Choroid plexus epithelial cell (primary cell): ENCODE measurements around the gene PAWR.

Source experiments
- DNase-seq: peaks from one replicate; pipeline ENCODE4 v3.0.0-alpha.2; 2010; ENCODE audit warnings: low read depth
- H3K4me3 ChIP-seq: 2 replicates; pipeline ENCODE4 v1.5.1; 2011; ENCODE audit warnings: low read depth, mild to moderate bottlenecking, control low read depth, low read length, moderate library complexity
- TF ChIP-seq, protein P1 (sequence below): conservative IDR thresholded peaks from 2 replicates; pipeline ENCODE4 v1.5.1; 2011; ENCODE audit warnings: low read depth, mild to moderate bottlenecking, control low read depth, inconsistent platforms, low read length, moderate library complexity

Gene PAWR

DNA sequence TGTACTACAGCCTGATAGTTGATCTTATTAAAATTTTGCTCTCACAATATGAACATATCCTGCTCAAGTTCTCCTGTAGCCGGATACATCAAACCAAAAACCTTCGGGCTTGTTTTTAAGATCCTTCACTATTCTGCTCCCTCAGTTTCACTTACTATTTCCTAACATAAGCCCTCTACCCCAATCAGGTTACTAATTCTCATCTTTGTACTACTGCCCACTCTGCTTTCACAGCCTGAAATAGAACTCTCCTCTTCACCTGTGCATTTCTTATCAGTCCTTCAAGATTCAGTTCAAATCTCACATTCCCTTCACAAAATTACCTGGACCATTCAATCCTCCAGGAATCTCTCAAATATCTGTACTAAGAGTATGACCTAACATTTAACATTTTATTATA is 14.2 kb downstream of the PAWR start:
- H3K4me3 ChIP-seq: no peak overlapping the region
- no peak for DNase-seq
- TF ChIP-seq, protein P1, sequence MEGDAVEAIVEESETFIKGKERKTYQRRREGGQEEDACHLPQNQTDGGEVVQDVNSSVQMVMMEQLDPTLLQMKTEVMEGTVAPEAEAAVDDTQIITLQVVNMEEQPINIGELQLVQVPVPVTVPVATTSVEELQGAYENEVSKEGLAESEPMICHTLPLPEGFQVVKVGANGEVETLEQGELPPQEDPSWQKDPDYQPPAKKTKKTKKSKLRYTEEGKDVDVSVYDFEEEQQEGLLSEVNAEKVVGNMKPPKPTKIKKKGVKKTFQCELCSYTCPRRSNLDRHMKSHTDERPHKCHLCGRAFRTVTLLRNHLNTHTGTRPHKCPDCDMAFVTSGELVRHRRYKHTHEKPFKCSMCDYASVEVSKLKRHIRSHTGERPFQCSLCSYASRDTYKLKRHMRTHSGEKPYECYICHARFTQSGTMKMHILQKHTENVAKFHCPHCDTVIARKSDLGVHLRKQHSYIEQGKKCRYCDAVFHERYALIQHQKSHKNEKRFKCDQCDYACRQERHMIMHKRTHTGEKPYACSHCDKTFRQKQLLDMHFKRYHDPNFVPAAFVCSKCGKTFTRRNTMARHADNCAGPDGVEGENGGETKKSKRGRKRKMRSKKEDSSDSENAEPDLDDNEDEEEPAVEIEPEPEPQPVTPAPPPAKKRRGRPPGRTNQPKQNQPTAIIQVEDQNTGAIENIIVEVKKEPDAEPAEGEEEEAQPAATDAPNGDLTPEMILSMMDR: no peak

DNA sequence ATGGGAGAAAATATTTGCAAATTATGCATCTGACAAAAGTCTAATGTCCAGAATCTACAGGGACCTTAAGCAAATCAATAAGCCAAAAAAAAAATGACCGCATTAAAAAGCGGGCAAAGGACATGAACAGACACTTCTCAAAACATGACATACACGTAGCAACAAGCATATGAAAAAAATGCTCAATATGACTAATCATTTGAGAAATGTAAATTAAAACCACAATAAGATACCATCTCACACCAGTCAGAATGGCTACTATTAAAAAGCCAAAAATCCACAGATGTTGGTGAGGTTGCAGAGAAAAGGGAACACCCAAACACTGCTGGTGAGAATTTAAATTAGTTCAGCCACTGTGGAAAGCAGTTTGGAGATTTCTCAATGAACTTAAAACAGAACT is 16.1 kb downstream of the PAWR start:
- DNase-seq: peak; percentile 55
- TF ChIP-seq, protein P1: no peak
- H3K4me3 ChIP-seq: no peak overlapping the region

DNA sequence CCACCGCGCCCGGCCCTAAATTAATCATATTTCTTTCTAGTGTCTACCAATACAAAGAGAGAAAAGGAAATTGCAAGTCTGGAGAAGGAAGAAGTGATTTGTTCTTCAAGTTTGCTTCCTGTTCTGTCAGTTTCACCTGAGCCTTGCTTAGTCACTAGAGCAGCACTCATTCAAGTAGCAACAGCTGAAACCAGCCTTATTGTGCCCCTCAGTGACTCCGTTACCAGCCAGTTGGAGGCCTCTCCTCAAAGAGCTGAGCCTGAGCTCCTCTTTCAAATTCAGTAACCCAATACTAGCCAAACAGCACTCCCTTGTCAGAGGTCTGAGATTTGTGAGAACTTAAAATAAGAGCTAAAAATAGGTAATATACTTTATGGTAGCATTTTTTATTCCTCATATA is 17.4 kb downstream of the PAWR start:
- TF ChIP-seq, protein P1: no peak
- DNase-seq: no peak
- H3K4me3 ChIP-seq: no peak overlapping the region

DNA sequence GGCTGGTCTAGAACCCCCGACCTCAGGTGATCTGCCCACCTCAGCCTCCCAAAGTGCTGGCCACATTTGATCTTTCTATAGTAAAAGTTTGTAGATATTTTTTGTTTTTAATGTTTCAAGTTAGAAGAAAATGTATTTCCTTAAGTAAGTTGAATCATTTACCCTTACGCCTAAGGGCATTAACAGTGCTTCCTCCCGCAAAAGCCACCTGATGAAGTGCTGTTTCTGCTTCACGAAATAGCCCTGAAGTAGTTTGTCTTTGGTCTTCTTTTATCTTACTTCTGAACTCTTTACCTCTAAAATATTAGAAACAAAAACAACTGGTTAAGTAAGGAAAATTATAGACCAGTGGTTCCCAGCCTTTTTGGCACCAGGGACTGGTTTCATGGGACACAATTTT is 22.7 kb downstream of the PAWR start:
- no peak overlapping the region for H3K4me3 ChIP-seq
- DNase-seq: no peak
- TF ChIP-seq, protein P1: no peak

DNA sequence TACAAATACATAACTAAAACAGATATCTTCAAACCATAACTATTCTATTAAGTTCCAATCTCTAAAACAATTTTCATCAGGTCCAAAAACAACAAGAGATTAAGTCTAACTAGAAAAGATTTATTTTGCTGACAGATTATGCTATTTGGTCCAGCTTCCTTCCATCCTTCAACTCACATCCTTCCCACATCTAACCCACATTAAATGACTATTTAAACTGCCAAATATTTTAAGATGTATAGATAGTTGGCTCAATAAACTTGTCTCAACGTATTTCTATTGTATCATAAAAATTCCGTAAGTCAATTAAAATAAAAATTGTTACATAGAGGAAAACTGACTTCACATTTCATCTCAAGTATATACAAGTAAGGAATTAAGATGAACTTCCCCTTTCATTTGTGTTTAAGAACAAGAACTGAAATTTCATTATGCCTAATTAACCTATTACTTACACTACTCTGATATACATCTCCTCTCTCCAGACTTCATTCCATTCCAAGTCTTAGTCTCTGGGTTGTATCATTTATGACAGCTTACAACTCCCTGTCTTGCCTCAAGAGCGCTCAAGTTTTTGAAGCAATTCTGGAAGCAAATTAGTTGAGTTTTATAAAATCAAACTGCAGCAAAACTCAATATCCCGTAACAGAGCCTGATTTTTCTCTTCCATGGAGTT is 25.4 kb downstream of the PAWR start:
- no peak overlapping the region for H3K4me3 ChIP-seq
- no peak for DNase-seq
- TF ChIP-seq, protein P1: no peak

DNA sequence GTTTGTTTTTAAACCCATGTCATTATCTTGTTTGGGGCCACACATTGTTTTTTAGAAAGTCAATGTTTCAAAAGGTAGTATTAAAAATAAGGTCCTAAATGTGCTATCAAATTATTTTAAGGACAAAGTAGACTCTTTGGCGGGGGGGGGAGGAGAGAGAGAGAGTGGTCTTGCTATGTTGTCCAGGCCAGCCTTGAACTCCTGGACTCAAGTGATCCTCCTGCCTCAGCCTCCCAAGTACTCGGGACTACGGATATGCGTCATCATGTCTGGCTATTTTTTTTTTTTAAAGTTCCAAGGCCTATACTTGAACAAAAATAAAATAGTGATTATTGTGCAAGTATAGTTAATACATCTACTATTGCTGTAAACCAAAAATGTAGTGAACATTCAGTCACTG is 26.2 kb downstream of the PAWR start:
- TF ChIP-seq, protein P1: no peak
- no peak overlapping the region for H3K4me3 ChIP-seq

More for the DNA sequence above, 26.2 kb downstream of the PAWR start:
- DNase-seq: no peak
